Stomach (tissue), 4 donors: Measurements from ENCODE around the gene MYPOP.

Experiments
- CTCF ChIP-seq, 7 experiments: fragments of 450-650 bp in 4 of 7; fragments of 200-600 bp in 3 of 7; sonication (generic) in 3 of 7; IDR thresholded peaks; one replicate each; pipeline ENCODE4 v1.5.1; 2016 to 2019; ENCODE audit warnings: antibody characterized with exemption in 7 of 7, control low read depth in 2 of 7, mild to moderate bottlenecking in 1 of 7
- POLR2AphosphoS5 ChIP-seq, 3 donors: sonication (generic); formaldehyde crosslinking; IDR thresholded peaks; one replicate each; pipeline ENCODE4 v1.6.1; 2016; ENCODE audit warnings: antibody characterized with exemption in 3 of 3

- TF ChIP-seq CTCF (IDR thresholded peaks at IDR 0.05) (no peak), POLR2AphosphoS5 (IDR thresholded peaks at IDR 0.05) (no peak)
Measured at GRCh38 chr19:45897261-45897812, 5.1 kb downstream of the MYPOP start.
